Caco-2 (cell line): ENCODE measurements around the gene OSBPL2. TPM values are rescaled to one million over a fixed set of nuclear protein-coding genes. Genes with fewer than 3 reads are reported as not detected.

Experiments
- BruUV-seq: library from RNA; stranded (reverse); fragments of 400-500 nt; replicated peaks from 2 replicates; lab custom pipeline; 2021; lab: Mats Ljungman, UMichigan
- CTCF ChIA-PET: fragments of 300-600 bp; sonication (Branson Sonifier 250); formaldehyde crosslinking; loops from one replicate; lab custom pipeline; 2022; ENCODE audit warnings: antibody characterized with exemption; lab: Charles Lee
- POLR2A ChIA-PET: fragments of 300-600 bp; sonication (Branson Sonifier 250); formaldehyde crosslinking; loops from one replicate; lab custom pipeline; 2022; ENCODE audit warnings: antibody characterized with exemption; lab: Charles Lee
- DNase-seq, 2 experiments: peaks; one replicate each; pipeline versions ENCODE4 v3.0.0 to v3.0.0-alpha.2; 2020 to 2022
- H3K27me3 ChIP-seq: replicated peaks from 2 replicates; pipeline ENCODE4 v1.6.0; 2011; ENCODE audit warnings: low read length; ENCODE audit not compliant: control insufficient read depth, insufficient read depth
- H3K36me3 ChIP-seq: 2 replicates; pipeline ENCODE4 v1.5.1; 2011; ENCODE audit warnings: low read length; ENCODE audit not compliant: control insufficient read depth, insufficient read depth
- H3K4me1 ChIP-seq: fragments of 250-450 bp; sonication (Bioruptor Pico); 2 replicates; pipeline ENCODE4 v1.5.1; 2020; ENCODE audit warnings: mild to moderate bottlenecking
- H3K4me3 ChIP-seq: 2 replicates; pipeline ENCODE4 v1.5.1; 2011; ENCODE audit warnings: low read depth, mild to moderate bottlenecking, control low read depth, low read length
- H3K9me3 ChIP-seq: fragments of 250-450 bp; sonication (Bioruptor Pico); 2 replicates; pipeline ENCODE4 v1.5.1; 2020; ENCODE audit warnings: mild to moderate bottlenecking, moderate library complexity
- H3K27ac Mint-ChIP-seq: one replicate; pipeline ENCODE4 v1.8.0; 2022; ENCODE audit warnings: mixed read lengths; ENCODE audit not compliant: unreplicated experiment
- H3K27me3 Mint-ChIP-seq: one replicate; pipeline ENCODE4 v1.8.0; 2022; ENCODE audit warnings: mixed read lengths; ENCODE audit not compliant: insufficient read depth, unreplicated experiment
- H3K36me3 Mint-ChIP-seq: one replicate; pipeline ENCODE4 v1.8.0; 2022; ENCODE audit warnings: mild to moderate bottlenecking, mixed read lengths; ENCODE audit not compliant: insufficient read depth, unreplicated experiment
- H3K4me1 Mint-ChIP-seq: one replicate; pipeline ENCODE4 v1.8.0; 2022; ENCODE audit warnings: low read depth, mixed read lengths; ENCODE audit not compliant: unreplicated experiment
- H3K4me3 Mint-ChIP-seq: one replicate; pipeline ENCODE4 v1.8.0; 2022; ENCODE audit warnings: mild to moderate bottlenecking, moderate library complexity, mixed read lengths; ENCODE audit not compliant: unreplicated experiment
- H3K9me3 Mint-ChIP-seq: one replicate; pipeline ENCODE4 v1.8.0; 2022; ENCODE audit warnings: mixed read lengths; ENCODE audit not compliant: unreplicated experiment
- intact Hi-C: fragments of 100-400 bp; cut with micrococcal nuclease; formaldehyde crosslinking; loops from one replicate; pipeline ENCODE4 v1.10.0; 2022; ENCODE audit not compliant: unreplicated experiment
- total RNA-seq: library from RNA; stranded (reverse); gene quantifications from 2 replicates; pipeline ENCODE4 v1.2.3, GENCODE V29; 2022
- TF ChIP-seq, protein P1 (sequence below), 2 experiments: fragments of 200-600 bp in 1 of 2; IDR thresholded peaks; 1 replicate in 1 of 2; 2 replicates in 1 of 2; pipeline versions ENCODE4 v1.5.1 to v1.8.0; 2011 to 2022; ENCODE audit warnings: antibody characterized with exemption in 1 of 2, control low read depth in 1 of 2, inconsistent platforms in 1 of 2, low read depth in 1 of 2, low read length in 1 of 2, mild to moderate bottlenecking in 1 of 2, moderate library complexity in 1 of 2; ENCODE audit not compliant: insufficient read depth in 1 of 2, severe bottlenecking in 1 of 2, unreplicated experiment in 1 of 2

Gene OSBPL2
- total RNA-seq, 1 experiment from 2014 or later: 132 TPM

DNA sequence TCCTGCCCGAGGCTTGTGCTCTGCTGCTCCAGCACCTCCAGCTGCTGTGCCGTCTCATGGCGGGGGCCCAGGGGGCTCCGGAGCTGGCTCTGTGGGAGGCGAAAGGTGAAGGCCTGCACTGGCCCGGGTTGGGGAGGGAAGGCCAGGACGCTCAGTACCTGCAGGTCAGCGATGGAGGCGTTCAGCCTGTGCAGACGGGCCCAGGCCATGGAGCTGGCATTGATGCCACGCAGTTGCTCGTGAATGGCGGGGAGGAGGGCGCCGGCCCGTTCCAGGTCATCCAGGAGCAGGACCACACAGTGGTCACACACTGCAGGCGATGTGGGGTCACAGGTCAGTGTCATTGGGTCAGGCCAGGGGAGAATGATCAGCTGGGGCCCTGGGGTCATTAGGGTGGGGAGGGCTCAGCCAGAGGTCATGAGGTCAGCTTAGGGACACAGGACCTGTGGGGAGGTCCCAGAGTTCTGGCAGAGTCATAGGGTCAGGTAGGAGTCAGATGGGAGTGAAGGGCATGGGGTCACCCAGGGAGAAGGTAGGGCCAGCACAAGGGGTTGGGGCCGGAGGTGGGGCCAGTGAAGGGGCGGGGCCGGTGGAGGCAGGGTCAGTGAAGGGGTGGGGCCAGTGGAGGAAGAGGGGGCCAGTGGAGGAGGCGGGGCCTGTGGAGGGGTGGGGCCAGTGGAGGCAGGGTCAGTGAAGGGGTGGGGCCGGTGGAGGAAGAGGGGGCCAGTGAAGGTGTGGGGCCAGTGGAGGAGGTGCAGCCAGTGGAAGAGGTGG, 82.4 kb downstream of the OSBPL2 start:
- H3K9me3 ChIP-seq: peaks cover 17% of the 10 kb centered on the region
- Mint-ChIP-seq H3K4me3 (no peak overlapping the region), H3K9me3 (no peaks in the 10 kb centered on the region), H3K27ac (peak overlapping the region; percentile 71), H3K36me3 (peaks cover 100% of the 10 kb centered on the region), H3K27me3 (no peaks in the 10 kb centered on the region), H3K4me1 (no peaks in the 10 kb centered on the region)
- DNase-seq: peak; percentile 81 to 85
- TF ChIP-seq, protein P1, sequence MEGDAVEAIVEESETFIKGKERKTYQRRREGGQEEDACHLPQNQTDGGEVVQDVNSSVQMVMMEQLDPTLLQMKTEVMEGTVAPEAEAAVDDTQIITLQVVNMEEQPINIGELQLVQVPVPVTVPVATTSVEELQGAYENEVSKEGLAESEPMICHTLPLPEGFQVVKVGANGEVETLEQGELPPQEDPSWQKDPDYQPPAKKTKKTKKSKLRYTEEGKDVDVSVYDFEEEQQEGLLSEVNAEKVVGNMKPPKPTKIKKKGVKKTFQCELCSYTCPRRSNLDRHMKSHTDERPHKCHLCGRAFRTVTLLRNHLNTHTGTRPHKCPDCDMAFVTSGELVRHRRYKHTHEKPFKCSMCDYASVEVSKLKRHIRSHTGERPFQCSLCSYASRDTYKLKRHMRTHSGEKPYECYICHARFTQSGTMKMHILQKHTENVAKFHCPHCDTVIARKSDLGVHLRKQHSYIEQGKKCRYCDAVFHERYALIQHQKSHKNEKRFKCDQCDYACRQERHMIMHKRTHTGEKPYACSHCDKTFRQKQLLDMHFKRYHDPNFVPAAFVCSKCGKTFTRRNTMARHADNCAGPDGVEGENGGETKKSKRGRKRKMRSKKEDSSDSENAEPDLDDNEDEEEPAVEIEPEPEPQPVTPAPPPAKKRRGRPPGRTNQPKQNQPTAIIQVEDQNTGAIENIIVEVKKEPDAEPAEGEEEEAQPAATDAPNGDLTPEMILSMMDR (IDR thresholded peaks at IDR 0.05; ENCODE audit: insufficient read depth in 1 of 2, low read depth in 1 of 2, low read length in 1 of 2, severe bottlenecking in 1 of 2, unreplicated experiment in 1 of 2): no peak
- peaks cover 52% of the 10 kb centered on the region for H3K36me3 ChIP-seq
- ChIA-PET CTCF (interaction anchor here (0.5 to 1.0 kb wide), 2 partner anchors 19 to 62 kb away, joined by 3 to 6 read pairs; no protein-coding TSS in a partner anchor), POLR2A (no interaction called here)
- BruUV-seq: no TSS peak
- intact Hi-C loops: loop anchor here (2.0 kb wide), 1 partner anchor 18 kb away; the partner anchor contains the start of gene ADRM1
- no peaks in the 10 kb centered on the region for H3K27me3 ChIP-seq
- no peaks in the 10 kb centered on the region for H3K4me1 ChIP-seq
- no peak overlapping the region for H3K4me3 ChIP-seq

DNA sequence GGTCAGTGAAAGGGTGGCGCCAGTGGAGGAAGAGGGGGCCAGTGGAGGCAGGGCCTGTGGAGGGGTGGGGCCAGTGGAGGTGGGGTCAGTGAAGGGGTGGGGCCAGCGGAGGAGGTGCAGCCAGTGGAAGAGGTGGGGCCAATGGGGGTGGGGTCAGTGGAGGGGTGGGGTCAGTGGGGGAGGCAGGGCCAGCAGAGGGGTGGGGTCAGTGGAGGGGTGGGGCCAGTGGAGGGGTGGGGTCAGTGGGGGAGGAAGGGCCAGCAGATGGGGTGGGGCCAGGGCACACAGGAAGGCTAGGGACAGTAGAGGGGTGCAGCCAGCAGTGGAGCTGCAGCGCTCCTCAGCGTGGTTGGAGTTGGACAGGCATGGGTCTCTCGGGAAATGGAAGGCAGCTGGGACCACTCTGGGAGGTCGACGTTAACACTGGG, 83.2 kb downstream of the OSBPL2 start:
- ChIA-PET POLR2A (no interaction called here), CTCF (no interaction called here)
- Mint-ChIP-seq H3K9me3 (no peaks in the 10 kb centered on the region), H3K4me1 (no peaks in the 10 kb centered on the region), H3K36me3 (peaks cover 100% of the 10 kb centered on the region), H3K4me3 (no peak overlapping the region), H3K27me3 (no peaks in the 10 kb centered on the region), H3K27ac (no peak overlapping the region)
- Histone ChIP-seq H3K4me3 (no peak overlapping the region), H3K27me3 (no peaks in the 10 kb centered on the region), H3K9me3 (peaks cover 17% of the 10 kb centered on the region), H3K4me1 (no peaks in the 10 kb centered on the region), H3K36me3 (peaks cover 49% of the 10 kb centered on the region)
- peak; percentile 77 to 88 for DNase-seq
- BruUV-seq: no TSS peak
- TF ChIP-seq, protein P1 (IDR thresholded peaks at IDR 0.05; ENCODE audit: insufficient read depth in 1 of 2, low read depth in 1 of 2, low read length in 1 of 2, severe bottlenecking in 1 of 2, unreplicated experiment in 1 of 2): no peak
- intact Hi-C loops: loop anchor here (2.0 kb wide), 1 partner anchor 19 kb away; the partner anchor contains the start of gene ADRM1

DNA sequence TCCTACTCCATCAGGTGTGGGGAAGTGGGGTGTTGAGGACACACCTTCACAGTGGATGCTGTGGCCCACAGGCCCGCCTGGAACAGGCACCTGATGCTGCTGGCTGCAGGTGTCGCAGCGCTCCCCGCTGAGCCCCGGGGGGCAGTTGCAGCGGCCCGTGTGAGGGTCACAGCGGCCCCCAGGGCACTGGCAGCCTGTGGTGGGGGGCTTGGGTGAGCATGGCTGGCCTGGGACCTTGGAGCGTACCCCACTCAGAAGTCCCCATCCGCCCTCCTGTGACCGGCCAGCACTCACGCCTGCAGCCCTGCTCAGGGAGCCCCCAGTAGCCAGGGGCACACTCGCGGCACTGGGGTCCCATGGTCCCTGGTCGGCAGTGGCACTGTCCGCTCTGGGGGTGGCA, 83.7 kb downstream of the OSBPL2 start:
- H3K27me3 Mint-ChIP-seq: no peaks in the 10 kb centered on the region
- TF ChIP-seq, protein P1 (IDR thresholded peaks at IDR 0.05; ENCODE audit: insufficient read depth in 1 of 2, low read depth in 1 of 2, low read length in 1 of 2, severe bottlenecking in 1 of 2, unreplicated experiment in 1 of 2): no peak
- H3K9me3 Mint-ChIP-seq: no peaks in the 10 kb centered on the region
- H3K9me3 ChIP-seq: peaks cover 17% of the 10 kb centered on the region
- H3K27me3 ChIP-seq: no peaks in the 10 kb centered on the region
- H3K36me3 ChIP-seq: peaks cover 50% of the 10 kb centered on the region
- no peak overlapping the region for H3K4me3 Mint-ChIP-seq
- CTCF ChIA-PET: no interaction called here
- intact Hi-C loops: loop anchor here (2.0 kb wide), 1 partner anchor 19 kb away; the partner anchor contains the start of gene ADRM1
- no peak for DNase-seq
- POLR2A ChIA-PET: no interaction called here
- H3K36me3 Mint-ChIP-seq: peaks cover 100% of the 10 kb centered on the region
- H3K27ac Mint-ChIP-seq: no peak overlapping the region
- H3K4me1 Mint-ChIP-seq: no peaks in the 10 kb centered on the region
- H3K4me3 ChIP-seq: no peak overlapping the region
- BruUV-seq: no TSS peak
- H3K4me1 ChIP-seq: no peaks in the 10 kb centered on the region
